Gastrocnemius medialis (tissue), 4 donors: ENCODE data around the gene CUX1. TPM values are rescaled to one million over a fixed set of nuclear protein-coding genes. Genes with fewer than 3 reads are reported as not detected.
A peak's percentile ranks its signal among the peaks of the same experiment; 100 is the strongest.

ENCODE experiments used
- ATAC-seq, 2 donors: fragments of 150-250 bp; one replicate each; pipeline ENCODE4 v1.9.1; 2016
- DNase-seq, 2 donors: peaks; one replicate each; pipeline ENCODE4 v3.0.0-alpha.2; 2019
- H3K27ac ChIP-seq, 4 donors: fragments of 200-600 bp; sonication (generic); 1 replicate in 1 of 4; 2 replicates in 3 of 4; pipeline ENCODE4 v1.5.1; 2016 to 2018; ENCODE audit warnings: mild to moderate bottlenecking in 2 of 4, moderate library complexity in 1 of 4
- H3K27me3 ChIP-seq, 3 donors: fragments of 200-600 bp; sonication (generic) in 2 of 3; 1 replicate in 1 of 3; 2 replicates in 2 of 3; pipeline versions ENCODE4 v1.5.1 to v1.6.0; 2016 to 2019; ENCODE audit warnings: mild to moderate bottlenecking in 1 of 3, moderate library complexity in 1 of 3
- H3K36me3 ChIP-seq, 2 donors: fragments of 200-600 bp; sonication (generic) in 1 of 2; one replicate each; pipeline ENCODE4 v1.5.1; 2017 to 2018
- H3K4me1 ChIP-seq, 2 donors: fragments of 200-600 bp; sonication (generic) in 1 of 2; one replicate each; pipeline ENCODE4 v1.5.1; 2016 to 2017; ENCODE audit warnings: mild to moderate bottlenecking in 2 of 2
- H3K4me3 ChIP-seq, 4 donors: fragments of 200-600 bp; sonication (generic) in 3 of 4; 1 replicate in 1 of 4; 2 replicates in 3 of 4; pipeline ENCODE4 v1.5.1; 2016 to 2019; ENCODE audit warnings: mild to moderate bottlenecking in 2 of 4
- H3K9me3 ChIP-seq, 3 donors: fragments of 200-600 bp; sonication (generic) in 2 of 3; 1 replicate in 1 of 3; 2 replicates in 2 of 3; pipeline ENCODE4 v1.5.1; 2016 to 2019
- POLR2A ChIP-seq, 2 donors: fragments of 450-650 bp; IDR thresholded peaks; one replicate each; pipeline ENCODE4 v1.6.1; 2017; ENCODE audit warnings: antibody characterized with exemption in 2 of 2, mild to moderate bottlenecking in 2 of 2, moderate library complexity in 2 of 2
- in situ Hi-C, 4 donors: fragments of 200-750 bp; cut with MboI; loops; one replicate each; pipeline versions ENCODE4 v1.15.0 to v1.8.0; 2017; ENCODE audit warnings: low sequenced_read_pairs in 4 of 4
- intact Hi-C: fragments of 100-400 bp; cut with DNase I; formaldehyde crosslinking; loops from one replicate; pipeline ENCODE4 v1.15.1; 2023; ENCODE audit warnings: low total_unique reads
- total RNA-seq, 4 donors: library from RNA; depleted of rRNA; stranded (reverse); fragments of >200 nt; gene quantifications; one replicate each; pipeline versions ENCODE4 v1.1.0 to v1.2.3, GENCODE V29; 2016
- TF ChIP-seq, protein P1 (sequence below), 5 experiments: fragments of 450-650 bp in 3 of 5; fragments of 200-600 bp in 2 of 5; sonication (generic) in 2 of 5; IDR thresholded peaks in 4 of 5; conservative IDR thresholded peaks in 1 of 5; 1 replicate in 4 of 5; 2 replicates in 1 of 5; pipeline ENCODE4 v1.5.1; 2016 to 2019; ENCODE audit warnings: antibody characterized with exemption in 5 of 5, mild to moderate bottlenecking in 3 of 5, moderate library complexity in 3 of 5

The CUX1 gene
- total RNA-seq, 4 donors from 2014 or later = 44.1 to 57.9 (median 54.9) TPM

GRCh38 chr7:101874028-101874427 lies 56.6 kb downstream of the CUX1 start:
- Histone ChIP-seq H3K9me3 (no peaks in the 10 kb centered on the region), H3K4me1 (peaks cover 54 to 72% of the 10 kb centered on the region in 2 donors), H3K36me3 (no peaks in the 10 kb centered on the region), H3K4me3 (no peak overlapping the region), H3K27me3 (no peaks in the 10 kb centered on the region), H3K27ac (peak overlapping the region; percentile 62 to 80 (median 68))
- no peak for ATAC-seq
- DNase-seq = no peak
- in situ Hi-C loops (no loop called here), intact Hi-C loops (no loop called here)
- TF ChIP-seq, protein P1, sequence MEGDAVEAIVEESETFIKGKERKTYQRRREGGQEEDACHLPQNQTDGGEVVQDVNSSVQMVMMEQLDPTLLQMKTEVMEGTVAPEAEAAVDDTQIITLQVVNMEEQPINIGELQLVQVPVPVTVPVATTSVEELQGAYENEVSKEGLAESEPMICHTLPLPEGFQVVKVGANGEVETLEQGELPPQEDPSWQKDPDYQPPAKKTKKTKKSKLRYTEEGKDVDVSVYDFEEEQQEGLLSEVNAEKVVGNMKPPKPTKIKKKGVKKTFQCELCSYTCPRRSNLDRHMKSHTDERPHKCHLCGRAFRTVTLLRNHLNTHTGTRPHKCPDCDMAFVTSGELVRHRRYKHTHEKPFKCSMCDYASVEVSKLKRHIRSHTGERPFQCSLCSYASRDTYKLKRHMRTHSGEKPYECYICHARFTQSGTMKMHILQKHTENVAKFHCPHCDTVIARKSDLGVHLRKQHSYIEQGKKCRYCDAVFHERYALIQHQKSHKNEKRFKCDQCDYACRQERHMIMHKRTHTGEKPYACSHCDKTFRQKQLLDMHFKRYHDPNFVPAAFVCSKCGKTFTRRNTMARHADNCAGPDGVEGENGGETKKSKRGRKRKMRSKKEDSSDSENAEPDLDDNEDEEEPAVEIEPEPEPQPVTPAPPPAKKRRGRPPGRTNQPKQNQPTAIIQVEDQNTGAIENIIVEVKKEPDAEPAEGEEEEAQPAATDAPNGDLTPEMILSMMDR (IDR thresholded peaks at IDR 0.05 in 4 of 5, conservative IDR thresholded peaks at IDR 0.05 in 1 of 5) = no peak
- TF ChIP-seq POLR2A (IDR thresholded peaks at IDR 0.05) = no peak

- peak overlapping the region in 1 of 4 donors; percentile 2 for H3K4me3 ChIP-seq
- in situ Hi-C loops (no loop called here), intact Hi-C loops (no loop called here)
- peak overlapping the region; percentile 62 to 80 (median 68) for H3K27ac ChIP-seq
- no peaks in the 10 kb centered on the region for H3K36me3 ChIP-seq
- ATAC-seq (peak; percentile 44 to 74), DNase-seq (no peak)
- H3K9me3 ChIP-seq = no peaks in the 10 kb centered on the region
- TF ChIP-seq, protein P1 (IDR thresholded peaks at IDR 0.05 in 4 of 5, conservative IDR thresholded peaks at IDR 0.05 in 1 of 5) = no peak
- no peak for TF ChIP-seq POLR2A (IDR thresholded peaks at IDR 0.05)
- H3K4me1 ChIP-seq = peaks cover 52 to 69% of the 10 kb centered on the region in 2 donors
- H3K27me3 ChIP-seq = no peaks in the 10 kb centered on the region
These were observed 57.9 kb downstream of the CUX1 start for GRCh38 chr7:101875283-101875846.

GRCh38 chr7:101877882-101878591 lies 60.6 kb downstream of the CUX1 start:
- H3K36me3 ChIP-seq = no peaks in the 10 kb centered on the region
- no peak for ATAC-seq
- no peaks in the 10 kb centered on the region for H3K27me3 ChIP-seq
- intact Hi-C loops (no loop called here), in situ Hi-C loops (no loop called here)
- DNase-seq = no peak
- H3K27ac ChIP-seq = no peak overlapping the region
- H3K9me3 ChIP-seq = no peaks in the 10 kb centered on the region
- peaks cover 71 to 82% of the 10 kb centered on the region in 2 donors for H3K4me1 ChIP-seq
- TF ChIP-seq, protein P1 (IDR thresholded peaks at IDR 0.05 in 4 of 5, conservative IDR thresholded peaks at IDR 0.05 in 1 of 5) = no peak
- TF ChIP-seq POLR2A (IDR thresholded peaks at IDR 0.05) = no peak
- H3K4me3 ChIP-seq = no peak overlapping the region

DNA sequence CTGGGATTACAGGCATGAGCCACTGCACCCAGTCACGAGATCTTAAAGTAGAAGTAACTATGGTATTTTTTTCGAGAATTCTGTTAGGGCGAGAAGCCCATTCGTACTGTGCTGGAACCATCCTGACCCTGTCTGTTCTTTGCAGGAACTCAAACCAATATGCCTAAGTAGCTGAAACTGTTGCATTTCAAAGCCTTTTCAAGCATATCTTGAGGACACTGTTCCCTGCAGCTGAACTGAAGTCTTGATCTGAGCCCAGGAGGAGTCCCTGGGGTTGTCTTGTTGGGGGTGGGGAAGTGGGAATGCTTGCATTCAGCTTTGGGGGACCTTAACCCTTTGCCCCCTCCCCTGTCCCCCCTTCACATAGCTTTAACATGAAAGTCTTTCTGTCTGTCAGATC lies 61.5 kb downstream of the CUX1 start:
- H3K4me3 ChIP-seq = no peak overlapping the region
- peaks cover 78 to 84% of the 10 kb centered on the region in 2 donors for H3K4me1 ChIP-seq
- no peaks in the 10 kb centered on the region for H3K36me3 ChIP-seq
- DNase-seq = no peak
- no peaks in the 10 kb centered on the region for H3K27me3 ChIP-seq
- H3K9me3 ChIP-seq = no peaks in the 10 kb centered on the region
- no peak for TF ChIP-seq POLR2A (IDR thresholded peaks at IDR 0.05)
- TF ChIP-seq, protein P1 (IDR thresholded peaks at IDR 0.05 in 4 of 5, conservative IDR thresholded peaks at IDR 0.05 in 1 of 5) = no peak
- no peak overlapping the region for H3K27ac ChIP-seq
- intact Hi-C loops (no loop called here), in situ Hi-C loops (no loop called here)
- no peak for ATAC-seq
